ENCODE data around the gene ACOT12.

GRCh38 chr5:81315830-81316229 is 78.1 kb downstream of the ACOT12 start:
- TF ChIP-seq CTCF (IDR thresholded peaks at IDR 0.05) (no peak), POLR2A (IDR thresholded peaks at IDR 0.05) (no peak)

Measured in thyroid gland (tissue), 4 donors.